ENCODE data around the gene GALNT18. TPM values are rescaled to one million over a fixed set of nuclear protein-coding genes. Genes with fewer than 3 reads are reported as not detected.

The GALNT18 gene
- total RNA-seq, 1 donor from 2014 or later: 12.6 TPM

DNA sequence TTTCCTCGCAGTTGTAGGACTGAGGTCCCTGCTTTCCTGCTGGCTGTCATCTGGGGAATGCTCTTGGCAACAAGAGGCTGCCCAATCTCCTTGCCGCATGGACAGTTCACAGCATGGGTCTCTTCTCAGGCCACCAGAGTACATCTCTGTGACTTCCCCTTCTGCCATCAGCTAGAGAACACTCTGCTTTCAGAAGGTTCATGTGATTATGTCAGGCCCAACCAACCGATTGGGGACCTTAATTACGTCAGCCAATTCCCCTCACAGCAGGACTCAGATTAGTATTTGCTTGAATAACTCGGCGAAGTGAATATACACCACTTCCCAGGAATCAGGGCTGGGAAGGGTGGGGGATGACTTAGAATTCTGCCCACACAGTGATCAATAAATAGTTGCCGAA is 206.8 kb downstream of the GALNT18 start:
- DNase-seq (ENCODE audit: low spot score): no peak

DNA sequence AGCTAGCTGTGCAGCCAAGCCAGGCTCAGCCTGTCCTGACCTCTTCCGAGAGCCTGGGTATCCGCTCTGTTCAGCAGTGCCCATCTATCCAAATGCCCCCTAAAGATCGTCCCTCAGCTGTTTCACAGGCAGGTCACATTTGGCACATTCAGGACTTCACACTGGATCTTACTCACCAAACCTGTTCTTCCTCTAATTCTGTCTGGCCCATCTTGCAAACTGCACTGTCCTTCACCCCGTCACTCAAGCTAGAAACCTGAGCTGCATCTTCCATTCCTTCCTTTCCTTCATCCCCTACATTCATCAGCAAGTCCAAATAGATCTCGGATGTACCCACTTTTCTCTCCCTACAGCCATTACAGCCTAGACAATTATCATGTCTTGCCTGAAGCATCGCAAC is 208.0 kb downstream of the GALNT18 start:
- DNase-seq (ENCODE audit: low spot score): no peak

DNA sequence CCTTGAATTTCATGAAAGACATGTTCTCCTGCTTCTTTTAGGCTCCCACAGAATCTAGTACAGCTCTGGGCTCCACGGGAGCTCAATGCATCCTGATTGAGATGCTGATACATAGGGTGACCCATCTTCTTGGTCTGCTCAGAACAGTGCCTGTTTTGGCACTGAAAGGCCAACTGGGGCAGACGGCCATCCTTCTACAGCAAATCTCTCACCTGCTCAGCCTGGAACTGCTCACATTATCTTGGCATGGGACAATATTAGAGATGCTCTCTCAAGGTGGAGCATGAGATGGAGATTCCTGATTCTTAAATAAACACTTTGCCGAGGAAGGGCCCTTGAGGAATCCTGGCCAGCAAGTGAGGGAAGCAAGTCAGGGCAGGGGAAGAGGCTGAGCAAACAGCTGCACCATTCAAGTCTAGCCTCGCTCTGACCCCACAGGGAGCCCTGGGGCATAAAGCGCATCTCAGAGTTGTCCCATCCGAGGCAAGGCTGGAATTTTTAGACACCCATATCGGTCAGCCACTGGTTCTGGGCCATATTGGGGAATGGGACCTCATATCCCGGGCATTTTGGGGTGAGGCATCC is 210.3 kb downstream of the GALNT18 start:
- DNase-seq (ENCODE audit: low spot score): no peak

DNA sequence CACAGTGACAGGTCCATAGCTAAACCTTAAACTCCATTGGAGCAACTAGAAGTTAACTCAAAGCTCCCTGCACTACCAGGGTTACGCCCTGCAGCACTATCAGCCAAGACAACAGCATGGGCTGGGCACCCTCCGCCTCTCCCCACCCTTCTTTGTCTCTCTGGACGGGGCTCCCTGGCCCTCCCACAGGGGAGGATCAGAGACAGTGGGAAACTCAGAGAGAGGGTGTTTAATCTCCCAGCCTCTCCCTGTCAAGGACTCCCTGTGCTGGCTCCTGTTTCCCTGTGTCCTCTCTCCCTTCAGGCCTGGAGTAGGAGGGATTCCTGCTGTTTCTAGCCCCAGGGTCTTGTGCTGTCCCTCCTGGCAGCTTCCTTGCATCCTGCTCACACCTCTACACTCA is 211.9 kb downstream of the GALNT18 start:
- no peak for DNase-seq (ENCODE audit: low spot score)

DNA sequence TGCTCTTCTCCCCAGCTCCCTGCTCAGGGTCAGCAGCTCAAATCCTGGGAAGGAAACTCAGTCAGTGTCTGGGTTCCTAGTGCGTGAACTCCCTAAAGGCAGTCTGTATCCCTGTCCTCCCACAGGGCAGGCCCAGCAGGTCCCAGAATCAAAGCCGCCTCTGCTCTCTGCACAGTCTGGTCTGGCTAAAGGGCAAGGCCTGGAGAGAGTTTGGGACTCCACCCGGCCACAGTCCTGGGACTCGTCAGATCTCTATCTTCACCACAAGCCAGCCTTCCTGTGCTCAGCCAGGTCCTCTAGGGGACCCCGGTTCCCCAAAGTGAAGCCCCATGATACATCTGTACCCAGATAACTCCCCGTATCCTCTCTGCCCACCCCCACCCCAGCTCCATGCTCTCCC is 212.6 kb downstream of the GALNT18 start:
- no peak for DNase-seq (ENCODE audit: low spot score)

DNA sequence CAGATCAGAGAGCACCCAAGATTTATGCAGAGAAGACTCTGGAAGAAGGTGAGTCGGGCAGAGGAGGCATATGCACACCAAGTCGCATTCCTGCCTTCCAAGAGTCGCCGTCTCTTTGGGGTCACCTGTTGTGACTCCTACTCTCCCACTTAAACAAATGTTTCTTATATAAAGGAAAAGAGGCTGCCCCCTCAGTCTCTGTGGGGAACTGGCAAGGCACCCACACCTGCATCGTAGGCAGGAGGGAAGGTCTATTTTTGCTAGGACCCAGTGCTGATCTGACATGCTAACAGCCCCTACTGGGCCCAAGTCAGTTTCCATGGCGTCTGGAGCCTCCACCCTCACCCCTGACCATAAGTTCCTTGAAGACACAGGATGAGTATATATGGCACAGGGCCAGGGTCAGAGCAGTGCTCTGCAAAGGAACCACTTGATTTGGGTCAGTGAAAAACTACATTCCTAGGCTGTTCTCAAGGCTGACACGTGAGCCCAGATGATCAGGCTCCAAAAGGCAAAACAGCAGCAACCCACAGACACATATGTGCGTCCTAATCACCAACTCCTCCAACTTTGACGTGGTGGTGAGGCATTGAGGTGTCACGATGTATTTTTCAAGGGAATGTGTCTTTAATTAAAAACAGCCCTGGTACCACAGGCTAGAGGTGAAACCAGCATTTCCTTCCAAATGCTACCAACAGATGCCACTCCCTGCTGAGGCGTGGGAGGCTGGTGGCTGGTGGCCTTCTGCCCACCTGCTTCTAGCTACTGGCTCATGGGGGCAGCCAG is 213.2 kb downstream of the GALNT18 start:
- no peak for DNase-seq (ENCODE audit: low spot score)

DNA sequence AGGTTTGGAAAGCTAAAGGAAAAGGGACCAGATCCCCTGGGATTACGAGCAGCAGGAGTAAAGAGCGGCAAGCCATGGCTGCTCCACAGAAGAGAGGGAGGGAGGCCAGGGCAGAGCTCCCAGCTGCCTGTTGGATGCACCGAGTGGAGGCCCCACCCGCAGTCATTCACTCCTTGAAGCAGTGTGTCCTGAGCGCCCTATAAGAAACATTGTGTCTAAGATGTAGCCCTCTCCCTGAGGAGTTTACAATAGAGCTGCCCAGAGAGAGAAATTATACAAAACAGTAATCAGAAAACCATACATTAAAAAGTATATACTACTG is 214.1 kb downstream of the GALNT18 start:
- no peak for DNase-seq (ENCODE audit: low spot score)

DNA sequence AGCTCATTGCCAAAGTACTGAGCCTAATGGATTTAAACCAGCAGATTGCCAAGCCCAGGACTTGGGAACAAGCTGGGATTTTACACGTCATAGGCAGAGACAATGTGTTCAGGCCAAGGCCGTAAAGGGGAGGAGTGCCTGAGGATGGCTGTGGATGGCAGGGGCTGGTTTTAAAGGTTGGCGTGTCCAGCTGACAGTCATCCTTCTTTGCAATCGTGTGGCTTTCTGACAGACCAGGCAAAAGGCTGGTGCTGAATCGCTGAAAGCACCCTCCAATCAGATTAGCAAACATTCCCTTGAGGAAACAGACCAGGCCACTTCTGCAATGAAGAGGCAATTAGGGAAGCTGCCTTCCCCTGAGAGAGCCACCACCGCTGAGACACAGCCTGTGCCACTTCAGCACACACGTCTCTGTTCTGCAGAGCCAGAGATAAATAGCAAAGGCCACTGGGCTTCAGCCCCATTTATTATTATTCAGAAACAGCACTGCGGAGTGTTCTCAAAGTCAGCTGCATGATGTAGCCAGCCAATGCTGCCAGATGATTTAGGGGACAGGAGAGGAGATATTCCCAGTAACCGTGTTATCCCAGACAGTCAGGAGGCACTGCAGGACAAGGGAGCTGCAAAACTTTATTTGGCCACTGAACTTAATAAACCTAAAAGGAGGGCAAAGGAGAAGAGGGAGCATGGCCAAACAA is 214.6 kb downstream of the GALNT18 start:
- no peak for DNase-seq (ENCODE audit: low spot score)

DNA sequence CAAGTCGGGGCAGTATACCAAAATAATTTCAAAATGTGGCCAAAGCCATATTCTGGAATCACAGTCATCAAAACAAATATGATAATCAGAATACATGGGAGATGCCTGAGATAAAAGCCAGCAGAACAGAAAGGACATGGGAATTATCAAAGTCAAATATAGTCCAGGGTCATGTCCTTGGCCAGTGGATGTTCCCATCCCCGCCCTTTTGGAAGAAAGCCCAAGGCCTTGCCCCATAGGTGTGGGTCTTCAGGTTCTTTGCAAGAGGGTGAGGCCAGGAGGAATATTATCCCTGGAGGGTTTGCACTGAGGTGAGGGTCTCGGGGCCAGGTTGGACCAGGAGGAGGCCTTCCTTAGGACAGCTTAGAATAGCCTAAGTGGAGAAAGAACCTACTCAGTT is 215.2 kb downstream of the GALNT18 start:
- no peak for DNase-seq (ENCODE audit: low spot score)

DNA sequence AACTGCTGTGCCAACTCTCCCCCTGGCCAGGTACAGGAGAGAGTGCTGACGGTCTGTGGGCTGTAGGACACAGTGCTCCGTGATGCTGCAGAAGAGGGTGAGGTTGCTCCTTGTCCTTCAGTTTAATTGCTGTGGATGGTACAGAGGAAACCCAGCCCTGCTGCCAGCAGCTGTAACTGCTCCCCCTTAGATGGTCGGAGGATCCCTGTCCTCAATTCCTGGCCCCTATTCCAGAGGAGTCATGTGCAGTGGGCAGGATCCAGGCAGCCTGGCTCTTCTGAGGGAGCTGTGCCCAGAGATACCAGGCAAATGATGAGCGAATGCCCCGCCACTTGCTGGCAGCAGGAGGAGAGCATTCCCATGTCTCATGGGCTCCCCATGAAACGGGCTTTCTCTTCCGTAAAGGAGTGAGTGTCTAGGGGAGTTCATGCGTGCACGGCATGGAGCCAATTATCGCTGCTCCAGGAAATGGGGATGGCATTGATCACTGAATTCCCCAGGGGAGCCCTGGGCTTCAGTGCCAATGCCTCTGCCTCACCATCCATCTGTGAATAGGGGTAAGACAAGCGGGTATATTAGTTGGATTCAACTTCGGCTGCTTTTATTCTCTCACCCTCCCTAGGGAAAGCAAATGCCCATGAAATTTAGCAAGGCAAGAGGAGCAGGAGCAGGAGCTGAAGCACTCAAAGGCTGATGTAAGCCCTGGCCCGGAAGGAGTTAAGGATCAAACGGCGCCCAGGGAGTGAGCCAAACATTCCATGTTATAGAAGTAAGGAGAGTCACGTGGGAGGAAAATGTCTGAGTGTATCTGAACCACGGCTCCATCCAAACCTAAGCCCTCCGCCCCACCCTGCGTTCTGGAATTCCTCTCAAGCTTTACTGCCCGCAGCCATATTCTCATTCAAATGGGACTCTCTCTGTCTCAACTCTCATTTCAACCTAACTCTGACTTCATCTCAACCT is 217.8 kb downstream of the GALNT18 start:
- no peak for DNase-seq (ENCODE audit: low spot score)

DNA sequence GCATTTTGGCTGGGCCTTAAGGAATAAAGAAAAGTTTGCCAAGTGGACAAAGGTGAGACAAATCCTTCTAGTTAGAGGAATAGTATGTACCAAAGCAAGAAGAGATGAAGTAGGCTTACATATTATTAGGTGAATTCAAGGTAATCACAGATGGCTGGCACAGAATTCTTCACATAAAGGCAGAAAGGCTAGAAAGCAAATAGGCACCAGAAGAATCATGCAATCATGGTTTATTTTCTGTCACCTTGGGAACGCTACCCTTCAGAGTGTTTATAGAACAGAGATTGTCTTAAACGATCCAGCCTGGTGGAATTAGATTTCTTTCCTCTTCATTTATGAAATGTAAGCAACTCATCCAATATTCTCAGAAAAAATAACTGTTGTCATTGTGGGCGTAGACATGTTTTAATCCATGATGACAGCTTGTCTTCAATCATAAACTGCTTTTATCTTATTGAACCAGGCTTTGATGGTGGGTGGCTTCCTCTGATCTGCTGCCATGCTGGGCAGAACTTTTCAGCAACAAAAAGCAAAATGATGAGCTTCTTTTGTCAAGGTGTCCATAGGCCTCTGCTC is 219.8 kb downstream of the GALNT18 start:
- DNase-seq (ENCODE audit: low spot score): no peak

DNA sequence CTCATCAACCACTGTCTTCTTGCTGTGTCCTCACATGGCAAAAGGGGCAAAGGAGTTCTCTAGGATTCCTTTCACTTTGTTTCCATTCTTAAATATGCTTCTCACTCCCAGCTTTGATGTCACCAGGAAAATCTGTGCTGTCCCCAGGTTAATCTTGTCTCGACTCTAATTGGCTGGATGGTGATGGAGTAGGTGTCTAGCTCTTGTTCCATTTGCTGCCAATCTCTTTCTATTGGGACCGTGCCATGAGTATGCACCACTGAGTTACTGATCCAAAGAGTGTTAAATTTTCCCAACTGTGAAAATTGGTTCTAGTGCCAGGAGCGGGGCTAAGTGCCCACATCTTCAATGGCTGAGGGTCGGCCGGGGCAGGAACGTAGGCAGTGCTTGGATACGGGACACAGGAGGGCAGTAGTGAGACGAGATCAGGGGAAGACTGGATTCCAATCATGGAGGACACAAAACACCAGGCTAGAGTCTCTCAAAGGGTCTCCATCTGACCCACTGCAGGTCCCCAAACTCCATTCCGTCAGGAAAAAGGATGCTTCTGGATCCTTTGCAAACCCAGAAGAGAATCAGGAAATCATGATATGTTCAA is 221.1 kb downstream of the GALNT18 start:
- DNase-seq (ENCODE audit: low spot score): no peak

DNA sequence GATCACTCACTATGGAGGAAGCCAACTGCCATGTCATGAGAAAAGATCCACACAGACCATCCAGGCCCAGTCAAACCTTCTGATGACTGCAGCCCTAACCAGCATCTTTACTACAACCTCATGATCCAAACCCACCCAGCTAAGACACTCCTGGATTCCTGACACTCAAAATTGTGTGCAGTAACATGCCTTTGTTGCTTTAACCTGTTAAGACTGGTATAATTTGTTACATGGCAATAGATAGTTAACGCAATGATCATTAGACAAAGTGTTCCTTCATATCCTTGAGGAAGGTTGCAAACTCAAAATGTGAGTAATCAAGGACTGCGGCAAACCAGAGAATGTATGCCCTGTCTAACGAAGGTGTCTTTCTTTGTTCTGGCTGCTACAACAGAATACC is 221.7 kb downstream of the GALNT18 start:
- no peak for DNase-seq (ENCODE audit: low spot score)

DNA sequence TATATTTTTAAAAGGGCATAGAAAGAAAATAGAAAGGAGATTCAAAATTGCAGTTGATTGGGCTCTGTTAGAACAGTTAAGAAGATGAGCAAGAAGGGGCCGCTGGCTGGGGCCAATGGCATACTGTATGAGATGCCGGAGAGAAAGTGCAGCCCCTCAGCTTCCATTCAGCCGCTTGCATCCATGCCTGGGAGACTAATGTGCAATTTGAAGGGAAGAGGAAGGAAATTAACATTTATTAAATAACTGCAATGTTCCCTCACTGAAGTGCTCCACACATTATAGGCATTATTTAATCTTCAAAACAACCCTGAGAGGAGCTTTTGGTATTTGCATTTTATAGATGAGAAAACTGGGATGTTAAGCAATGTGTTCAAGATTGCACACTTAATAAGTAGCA is 224.0 kb downstream of the GALNT18 start:
- DNase-seq (ENCODE audit: low spot score): no peak

DNA sequence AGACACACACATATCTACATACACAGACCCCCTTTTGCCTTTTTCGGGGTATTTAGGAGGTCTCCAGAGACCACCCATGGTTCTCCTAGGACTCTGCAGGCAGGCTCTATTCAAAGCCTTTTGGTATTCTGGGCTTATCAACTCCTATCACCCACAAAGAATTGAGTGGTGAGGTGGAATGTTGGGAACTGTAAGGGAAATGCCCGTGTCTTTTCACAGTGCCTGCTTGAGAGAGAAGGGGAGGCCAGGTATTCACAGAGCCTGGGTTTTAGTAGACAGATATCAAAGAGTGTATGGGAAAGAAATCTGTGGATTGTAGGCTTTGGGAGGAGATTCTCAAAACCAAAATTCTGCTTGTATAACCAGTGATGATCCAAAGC is 224.8 kb downstream of the GALNT18 start:
- no peak for DNase-seq (ENCODE audit: low spot score)

DNA sequence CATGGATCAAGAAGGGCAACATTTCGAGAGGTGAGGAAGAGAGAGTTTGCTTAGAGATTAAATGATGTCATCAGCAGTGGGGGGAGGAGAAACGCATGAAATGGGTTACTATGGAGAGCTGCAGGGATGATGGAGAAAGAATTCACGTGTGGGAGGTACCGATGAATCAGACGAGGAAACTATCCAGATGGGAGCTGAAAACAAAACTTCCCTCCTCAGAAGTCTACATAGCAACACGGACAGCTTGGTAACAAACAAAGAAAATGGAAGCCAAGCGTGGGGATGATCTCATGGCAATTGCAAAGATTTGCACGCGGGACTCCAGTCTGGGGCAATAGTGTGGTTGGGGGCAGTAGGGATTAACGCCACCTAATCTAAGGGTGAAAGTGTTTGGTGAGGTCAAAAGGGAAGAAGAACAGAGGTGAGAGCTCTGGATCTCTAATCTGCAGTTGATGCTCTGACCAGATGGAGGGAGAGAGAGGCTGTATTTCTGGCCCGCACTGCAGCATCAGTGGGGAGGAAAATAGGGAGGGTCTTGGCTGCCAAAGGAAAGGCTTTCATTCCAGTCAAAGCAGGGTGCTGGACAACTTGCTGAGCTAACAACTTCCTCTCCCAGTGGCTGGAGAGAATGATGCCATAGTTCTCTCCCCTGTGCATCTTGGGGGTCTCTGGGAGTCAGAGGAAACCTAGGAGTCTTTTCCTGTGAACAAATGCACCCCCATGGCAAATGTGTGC is 225.3 kb downstream of the GALNT18 start:
- no peak for DNase-seq (ENCODE audit: low spot score)

DNA sequence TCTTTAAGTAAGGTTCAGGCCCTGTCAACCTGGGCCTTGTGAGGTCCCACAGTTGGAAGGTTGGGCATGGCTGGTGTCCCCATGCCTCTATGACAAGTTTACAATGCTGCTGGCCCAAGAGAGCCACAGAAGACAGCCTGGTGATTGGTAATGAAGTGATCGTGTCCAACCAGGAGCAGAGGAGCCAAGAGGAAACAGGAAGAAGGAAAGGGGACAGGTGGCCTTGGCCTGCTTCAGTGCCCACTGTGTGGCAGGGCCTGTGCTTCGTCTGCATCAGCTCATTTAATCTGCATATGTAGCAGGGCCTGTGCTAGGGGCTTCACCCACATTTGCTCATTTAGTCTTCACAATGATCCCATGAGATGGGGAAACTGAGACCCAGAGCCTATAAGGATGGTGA is 226.7 kb downstream of the GALNT18 start:
- no peak for DNase-seq (ENCODE audit: low spot score)

DNA sequence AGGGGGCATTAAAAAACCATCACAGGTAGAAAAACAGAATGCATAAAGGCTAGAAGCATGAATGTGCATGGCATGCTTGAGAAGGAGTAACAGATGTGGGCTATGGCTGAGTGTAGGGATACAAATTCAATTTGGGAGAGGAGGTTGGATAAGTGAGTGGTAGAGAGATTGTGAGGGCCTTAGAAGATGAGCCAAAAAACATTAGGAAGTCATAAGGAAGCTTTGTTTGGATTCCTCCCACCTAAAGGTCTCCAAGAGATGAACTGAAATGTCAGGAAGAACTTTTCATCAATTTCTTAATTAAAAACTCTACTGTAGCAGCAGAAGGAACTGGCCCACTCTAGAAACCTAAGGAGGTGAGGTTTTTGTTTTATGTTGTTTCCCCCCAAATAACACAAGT is 227.6 kb downstream of the GALNT18 start:
- no peak for DNase-seq (ENCODE audit: low spot score)

DNA sequence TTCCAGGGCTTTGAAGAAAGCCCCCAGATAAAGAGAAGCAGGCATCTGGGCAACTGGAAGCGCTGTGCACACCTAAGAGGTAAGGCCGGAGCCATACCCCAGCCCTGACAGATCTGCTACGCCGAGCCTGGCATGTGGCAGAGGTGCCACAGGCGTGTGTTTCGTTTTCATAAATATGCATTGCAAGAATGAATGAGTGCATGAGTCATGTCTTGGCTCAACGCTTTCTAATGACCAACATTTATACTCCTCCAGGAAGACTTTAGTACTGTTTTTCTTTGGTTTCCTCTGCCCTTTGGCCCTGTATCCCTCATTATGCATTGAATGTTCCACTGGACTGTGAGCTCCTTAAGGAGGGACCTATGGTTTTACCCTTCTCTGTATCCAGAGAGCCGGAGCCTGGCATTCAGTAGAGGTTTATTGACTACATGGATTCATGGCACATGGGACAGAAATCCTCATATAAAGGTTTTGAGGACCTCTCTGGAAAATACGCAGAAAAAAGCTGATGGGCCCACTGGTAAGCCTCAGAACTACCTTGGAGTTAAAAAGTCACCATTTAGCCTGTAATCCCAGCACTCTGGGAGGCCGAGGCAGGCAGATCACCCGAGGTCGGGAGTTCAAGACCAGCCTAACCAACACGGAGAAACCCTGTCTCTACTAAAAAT is 229.9 kb downstream of the GALNT18 start:
- no peak for DNase-seq (ENCODE audit: low spot score)

DNA sequence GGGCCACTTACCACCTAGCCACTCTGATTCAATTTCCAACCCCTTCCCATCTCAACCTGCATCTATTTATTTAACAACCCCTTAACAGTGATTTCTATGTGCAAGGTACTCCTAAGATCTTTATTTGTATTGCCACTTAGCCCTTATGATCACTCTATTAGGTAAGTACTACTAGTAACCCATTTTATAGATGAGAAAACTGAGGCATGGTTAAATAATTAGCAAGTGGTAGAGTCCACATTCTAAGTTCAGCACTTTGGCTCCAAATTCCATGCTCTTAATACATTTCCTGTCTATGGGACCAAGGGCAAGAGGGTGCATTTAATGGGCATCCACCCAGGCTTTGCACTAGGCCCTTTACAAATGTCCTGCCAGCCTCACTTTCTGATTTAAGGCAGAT is 230.6 kb downstream of the GALNT18 start:
- DNase-seq (ENCODE audit: low spot score): no peak
